HEK293 (cell line): Measurements from ENCODE around the gene COL4A1.

Source experiments
- CTCF ChIA-PET: fragments of 350-600 bp; formaldehyde crosslinking; extraction: SDS; loops from one replicate; lab custom pipeline; 2021; ENCODE audit warnings: antibody characterized with exemption; lab: Yijun Ruan, JAX
- POLR2A ChIA-PET: fragments of 300-600 bp; formaldehyde crosslinking; extraction: SDS; loops from one replicate; lab custom pipeline; 2020; ENCODE audit warnings: antibody characterized with exemption, inconsistent platforms; lab: Yijun Ruan, JAX
- H3K27ac ChIP-seq: fragments of 200-500 bp; sonication (Bioruptor generic); 2 replicates; pipeline ENCODE4 v1.5.1; 2014; ENCODE audit warnings: low read depth, low read length, control low read depth, inconsistent platforms; ENCODE audit errors: extremely low read depth
- H3K36me3 ChIP-seq, 2 experiments: fragments of 200-500 bp in 1 of 2; sonication (Bioruptor generic) in 1 of 2; 1 replicate in 1 of 2; 2 replicates in 1 of 2; pipeline ENCODE4 v1.5.1; 2014 to 2017; ENCODE audit warnings: inconsistent platforms in 2 of 2, low read length in 2 of 2; ENCODE audit not compliant: control insufficient read depth in 2 of 2, insufficient read depth in 1 of 2
- H3K4me1 ChIP-seq: fragments of 200-500 bp; sonication (Bioruptor generic); 2 replicates; pipeline ENCODE4 v1.5.1; 2014; ENCODE audit warnings: mild to moderate bottlenecking, low read length, inconsistent platforms; ENCODE audit not compliant: control insufficient read depth, insufficient read depth
- H3K4me3 ChIP-seq: 2 replicates; pipeline ENCODE4 v1.5.1; 2011; ENCODE audit warnings: low read depth, mild to moderate bottlenecking, control low read depth, low read length, moderate library complexity
- H3K9me3 ChIP-seq: fragments of 200-500 bp; sonication (Bioruptor generic); 2 replicates; pipeline ENCODE4 v1.5.1; 2014; ENCODE audit warnings: low read depth, low read length, inconsistent platforms; ENCODE audit not compliant: control insufficient read depth, insufficient read depth
- GLIS2 ChIP-seq: fragments of 450-650 bp; formaldehyde crosslinking; IDR thresholded peaks from 2 replicates; pipeline ENCODE4 v1.5.1; 2016; ENCODE audit warnings: missing biosample characterization, missing genetic modification characterization
- HOXC10 ChIP-seq: sonication (generic); formaldehyde crosslinking; IDR thresholded peaks from 2 replicates; pipeline ENCODE4 v1.8.1; 2023; ENCODE audit warnings: mild to moderate bottlenecking, missing genetic modification reagents
- MZF1 ChIP-seq: fragments of 450-650 bp; formaldehyde crosslinking; IDR thresholded peaks from 2 replicates; pipeline ENCODE4 v1.5.1; 2017; ENCODE audit warnings: missing biosample characterization, missing genetic modification characterization, borderline replicate concordance
- PRDM2 ChIP-seq: fragments of 450-650 bp; formaldehyde crosslinking; IDR thresholded peaks from 2 replicates; pipeline ENCODE4 v1.5.1; 2016; ENCODE audit warnings: missing biosample characterization, missing genetic modification characterization, borderline replicate concordance
- PRDM6 ChIP-seq: fragments of 450-650 bp; formaldehyde crosslinking; IDR thresholded peaks from 2 replicates; pipeline ENCODE4 v1.5.1; 2017; ENCODE audit warnings: missing biosample characterization, missing genetic modification characterization
- ZBTB17 ChIP-seq: fragments of 450-650 bp; formaldehyde crosslinking; IDR thresholded peaks from 2 replicates; pipeline ENCODE4 v1.5.1; 2016; ENCODE audit warnings: missing biosample characterization, missing genetic modification characterization
- ZNF155 ChIP-seq: fragments of 450-650 bp; formaldehyde crosslinking; IDR thresholded peaks from 2 replicates; pipeline ENCODE4 v1.5.1; 2016; ENCODE audit warnings: missing biosample characterization, missing genetic modification characterization
- ZNF2 ChIP-seq: fragments of 450-650 bp; formaldehyde crosslinking; IDR thresholded peaks from 2 replicates; pipeline ENCODE4 v1.5.1; 2016; ENCODE audit warnings: missing biosample characterization, missing genetic modification characterization
- ZNF423 ChIP-seq: fragments of 450-650 bp; formaldehyde crosslinking; IDR thresholded peaks from 2 replicates; pipeline ENCODE4 v1.5.1; 2016; ENCODE audit warnings: missing biosample characterization, missing genetic modification characterization
- ZNF670 ChIP-seq: fragments of 450-650 bp; formaldehyde crosslinking; IDR thresholded peaks from 2 replicates; pipeline ENCODE4 v1.5.1; 2016; ENCODE audit warnings: missing biosample characterization, missing genetic modification characterization, low read depth
- ZNF830 ChIP-seq: fragments of 450-650 bp; IDR thresholded peaks from 2 replicates; pipeline ENCODE4 v1.5.0; 2018; ENCODE audit warnings: missing biosample characterization, missing genetic modification characterization, low read depth, mild to moderate bottlenecking, moderate library complexity
- ZNF837 ChIP-seq: fragments of 450-650 bp; formaldehyde crosslinking; IDR thresholded peaks from 2 replicates; pipeline ENCODE4 v1.5.1; 2016; ENCODE audit warnings: missing biosample characterization, missing genetic modification characterization
- ZXDB ChIP-seq: fragments of 450-650 bp; formaldehyde crosslinking; IDR thresholded peaks from 2 replicates; pipeline ENCODE4 v1.5.1; 2016; ENCODE audit warnings: missing biosample characterization, missing genetic modification characterization
- TF ChIP-seq, protein P1 (sequence below): fragments of 450-650 bp; formaldehyde crosslinking; IDR thresholded peaks from 2 replicates; pipeline ENCODE4 v1.5.1; 2016; ENCODE audit warnings: missing biosample characterization, missing genetic modification characterization
- TF ChIP-seq, protein P2 (sequence below): fragments of 450-650 bp; formaldehyde crosslinking; IDR thresholded peaks from 2 replicates; pipeline ENCODE4 v1.5.1; 2016; ENCODE audit warnings: missing biosample characterization, missing genetic modification characterization
- TF ChIP-seq, protein P3 (sequence below): fragments of 450-650 bp; formaldehyde crosslinking; IDR thresholded peaks from 2 replicates; pipeline ENCODE4 v1.5.1; 2016; ENCODE audit warnings: missing biosample characterization, missing genetic modification characterization

The COL4A1 gene

DNA sequence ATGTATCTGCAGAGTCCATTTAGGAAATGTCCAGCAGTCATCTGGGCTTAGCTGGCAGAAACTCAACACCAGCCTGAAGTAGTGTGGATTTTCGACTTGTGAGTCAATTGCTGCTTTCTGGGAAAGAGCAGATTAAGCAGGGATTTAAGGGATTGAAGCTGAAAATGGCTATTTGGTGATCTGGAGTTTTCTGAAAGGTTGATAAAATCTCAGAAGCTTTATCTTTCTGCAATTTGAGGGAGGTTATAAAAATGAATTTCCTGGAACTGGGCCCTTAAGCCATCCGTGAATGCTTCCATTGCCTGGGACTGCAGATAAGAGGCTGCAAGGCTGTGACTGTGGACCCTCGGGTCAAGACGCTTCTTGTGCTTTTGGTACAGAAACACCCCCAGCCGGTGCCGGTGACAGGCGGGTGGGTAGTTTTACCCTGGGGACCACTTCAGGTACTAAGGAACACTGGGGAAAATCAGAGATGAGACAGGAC, 61.5 kb downstream of the COL4A1 start:
- no peak overlapping the region for H3K27ac ChIP-seq
- no peaks in the 10 kb centered on the region for H3K9me3 ChIP-seq
- TF ChIP-seq ZNF670 (tag by site-specific recombination) (no peak), ZNF837 (no peak), HOXC10 (CRISPR knock-in tag) (no peak), GLIS2 (no peak), ZBTB17 (tag by site-specific recombination) (no peak), ZXDB (no peak), ZNF155 (tag by site-specific recombination) (no peak), ZNF2 (tag by site-specific recombination) (no peak), ZNF830 (tag by site-specific recombination) (no peak), PRDM6 (tag by site-specific recombination) (no peak), MZF1 (tag by site-specific recombination) (no peak), ZNF423 (no peak), PRDM2 (tag by site-specific recombination) (no peak)
- TF ChIP-seq, protein P1, sequence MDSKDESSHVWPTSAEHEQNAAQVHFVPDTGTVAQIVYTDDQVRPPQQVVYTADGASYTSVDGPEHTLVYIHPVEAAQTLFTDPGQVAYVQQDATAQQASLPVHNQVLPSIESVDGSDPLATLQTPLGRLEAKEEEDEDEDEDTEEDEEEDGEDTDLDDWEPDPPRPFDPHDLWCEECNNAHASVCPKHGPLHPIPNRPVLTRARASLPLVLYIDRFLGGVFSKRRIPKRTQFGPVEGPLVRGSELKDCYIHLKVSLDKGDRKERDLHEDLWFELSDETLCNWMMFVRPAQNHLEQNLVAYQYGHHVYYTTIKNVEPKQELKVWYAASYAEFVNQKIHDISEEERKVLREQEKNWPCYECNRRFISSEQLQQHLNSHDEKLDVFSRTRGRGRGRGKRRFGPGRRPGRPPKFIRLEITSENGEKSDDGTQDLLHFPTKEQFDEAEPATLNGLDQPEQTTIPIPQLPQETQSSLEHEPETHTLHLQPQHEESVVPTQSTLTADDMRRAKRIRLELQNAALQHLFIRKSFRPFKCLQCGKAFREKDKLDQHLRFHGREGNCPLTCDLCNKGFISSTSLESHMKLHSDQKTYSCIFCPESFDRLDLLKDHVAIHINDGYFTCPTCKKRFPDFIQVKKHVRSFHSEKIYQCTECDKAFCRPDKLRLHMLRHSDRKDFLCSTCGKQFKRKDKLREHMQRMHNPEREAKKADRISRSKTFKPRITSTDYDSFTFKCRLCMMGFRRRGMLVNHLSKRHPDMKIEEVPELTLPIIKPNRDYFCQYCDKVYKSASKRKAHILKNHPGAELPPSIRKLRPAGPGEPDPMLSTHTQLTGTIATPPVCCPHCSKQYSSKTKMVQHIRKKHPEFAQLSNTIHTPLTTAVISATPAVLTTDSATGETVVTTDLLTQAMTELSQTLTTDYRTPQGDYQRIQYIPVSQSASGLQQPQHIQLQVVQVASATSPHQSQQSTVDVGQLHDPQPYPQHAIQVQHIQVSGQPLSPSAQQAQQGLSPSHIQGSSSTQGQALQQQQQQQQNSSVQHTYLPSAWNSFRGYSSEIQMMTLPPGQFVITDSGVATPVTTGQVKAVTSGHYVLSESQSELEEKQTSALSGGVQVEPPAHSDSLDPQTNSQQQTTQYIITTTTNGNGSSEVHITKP: no peak
- TF ChIP-seq, protein P2, sequence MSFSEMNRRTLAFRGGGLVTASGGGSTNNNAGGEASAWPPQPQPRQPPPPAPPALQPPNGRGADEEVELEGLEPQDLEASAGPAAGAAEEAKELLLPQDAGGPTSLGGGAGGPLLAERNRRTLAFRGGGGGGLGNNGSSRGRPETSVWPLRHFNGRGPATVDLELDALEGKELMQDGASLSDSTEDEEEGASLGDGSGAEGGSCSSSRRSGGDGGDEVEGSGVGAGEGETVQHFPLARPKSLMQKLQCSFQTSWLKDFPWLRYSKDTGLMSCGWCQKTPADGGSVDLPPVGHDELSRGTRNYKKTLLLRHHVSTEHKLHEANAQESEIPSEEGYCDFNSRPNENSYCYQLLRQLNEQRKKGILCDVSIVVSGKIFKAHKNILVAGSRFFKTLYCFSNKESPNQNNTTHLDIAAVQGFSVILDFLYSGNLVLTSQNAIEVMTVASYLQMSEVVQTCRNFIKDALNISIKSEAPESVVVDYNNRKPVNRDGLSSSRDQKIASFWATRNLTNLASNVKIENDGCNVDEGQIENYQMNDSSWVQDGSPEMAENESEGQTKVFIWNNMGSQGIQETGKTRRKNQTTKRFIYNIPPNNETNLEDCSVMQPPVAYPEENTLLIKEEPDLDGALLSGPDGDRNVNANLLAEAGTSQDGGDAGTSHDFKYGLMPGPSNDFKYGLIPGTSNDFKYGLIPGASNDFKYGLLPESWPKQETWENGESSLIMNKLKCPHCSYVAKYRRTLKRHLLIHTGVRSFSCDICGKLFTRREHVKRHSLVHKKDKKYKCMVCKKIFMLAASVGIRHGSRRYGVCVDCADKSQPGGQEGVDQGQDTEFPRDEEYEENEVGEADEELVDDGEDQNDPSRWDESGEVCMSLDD: no peak
- TF ChIP-seq, protein P3, sequence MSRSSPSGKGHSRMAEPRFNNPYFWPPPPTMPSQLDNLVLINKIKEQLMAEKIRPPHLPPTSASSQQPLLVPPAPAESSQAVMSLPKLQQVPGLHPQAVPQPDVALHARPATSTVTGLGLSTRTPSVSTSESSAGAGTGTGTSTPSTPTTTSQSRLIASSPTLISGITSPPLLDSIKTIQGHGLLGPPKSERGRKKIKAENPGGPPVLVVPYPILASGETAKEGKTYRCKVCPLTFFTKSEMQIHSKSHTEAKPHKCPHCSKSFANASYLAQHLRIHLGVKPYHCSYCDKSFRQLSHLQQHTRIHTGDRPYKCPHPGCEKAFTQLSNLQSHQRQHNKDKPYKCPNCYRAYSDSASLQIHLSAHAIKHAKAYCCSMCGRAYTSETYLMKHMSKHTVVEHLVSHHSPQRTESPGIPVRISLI (tag by site-specific recombination): no peak
- POLR2A ChIA-PET: no interaction called here
- H3K4me1 ChIP-seq: no peaks in the 10 kb centered on the region
- no peaks in the 10 kb centered on the region for H3K36me3 ChIP-seq
- no peak overlapping the region for H3K4me3 ChIP-seq
- CTCF ChIA-PET: interaction anchor here (1.1 kb wide), 1 partner anchor 77 kb away, joined by 3 read pairs; no protein-coding TSS in a partner anchor
